AG09309 (cell line): ENCODE results near the gene FARSA.
"Not testable (repeated sequence)": the region's sequence is repeated elsewhere in the genome, so short reads cannot be mapped to it uniquely, and the experiment has no call there.

ENCODE experiments used
- DNase-seq: peaks from one replicate; pipeline ENCODE4 v3.0.0-alpha.2; 2010; ENCODE audit warnings: low read depth
- H3K4me3 ChIP-seq: 2 replicates; pipeline ENCODE4 v1.5.1; 2011; ENCODE audit warnings: mild to moderate bottlenecking, low read depth, low read length, moderate library complexity; ENCODE audit not compliant: control insufficient read depth
- TF ChIP-seq, protein P1 (sequence below): IDR thresholded peaks from 2 replicates; pipeline ENCODE4 v1.5.1; 2011; ENCODE audit warnings: mild to moderate bottlenecking, low read depth, low read length, inconsistent platforms; ENCODE audit not compliant: insufficient read depth, control insufficient read depth; ENCODE audit errors: missing control alignments

FARSA gene

DNA sequence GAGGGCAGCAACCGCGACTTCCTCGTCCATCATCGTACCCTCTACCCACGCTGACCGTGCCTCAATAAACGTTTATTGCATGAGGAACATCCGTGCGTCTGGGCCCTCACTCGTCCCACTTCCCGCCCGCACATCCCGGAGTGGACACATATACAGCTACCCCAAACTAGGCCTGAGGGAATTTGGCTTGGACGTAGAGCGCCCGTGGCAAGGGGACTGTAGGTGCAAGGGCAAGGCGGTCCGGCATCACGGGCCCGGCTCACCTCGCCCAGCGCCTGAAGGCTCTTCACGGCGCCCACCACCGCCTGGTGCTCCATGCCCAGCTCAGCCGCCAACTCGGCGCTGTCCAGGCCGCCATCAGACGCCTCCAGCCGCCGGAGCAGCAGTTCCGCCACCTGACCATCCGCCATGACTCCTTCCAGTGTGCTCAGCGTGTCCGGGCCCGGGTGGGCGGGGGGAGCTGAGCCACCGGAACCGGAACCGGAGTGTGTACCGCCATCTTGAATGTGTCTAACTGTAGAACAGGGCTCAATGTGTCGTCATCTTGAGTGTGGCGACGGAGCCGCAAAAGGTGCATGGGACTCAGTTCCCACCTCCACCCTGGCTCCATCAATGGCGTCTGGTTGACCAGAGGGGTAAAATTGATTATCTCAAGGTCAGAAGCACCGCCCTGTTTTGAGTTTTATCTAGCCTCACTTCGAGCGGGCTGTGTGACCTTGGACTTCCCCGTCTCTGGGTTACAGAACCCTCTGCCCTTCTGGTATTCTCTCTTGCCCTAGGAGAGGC is at the start of gene FARSA:
FARSA (minus strand) TSS at position 425 of the 786 bp plus-strand sequence; CDS start at position 410, 15 bp downstream.
- peak within 1 kb of the TSS; percentile 89 for H3K4me3 ChIP-seq
- no peak for DNase-seq

DNA sequence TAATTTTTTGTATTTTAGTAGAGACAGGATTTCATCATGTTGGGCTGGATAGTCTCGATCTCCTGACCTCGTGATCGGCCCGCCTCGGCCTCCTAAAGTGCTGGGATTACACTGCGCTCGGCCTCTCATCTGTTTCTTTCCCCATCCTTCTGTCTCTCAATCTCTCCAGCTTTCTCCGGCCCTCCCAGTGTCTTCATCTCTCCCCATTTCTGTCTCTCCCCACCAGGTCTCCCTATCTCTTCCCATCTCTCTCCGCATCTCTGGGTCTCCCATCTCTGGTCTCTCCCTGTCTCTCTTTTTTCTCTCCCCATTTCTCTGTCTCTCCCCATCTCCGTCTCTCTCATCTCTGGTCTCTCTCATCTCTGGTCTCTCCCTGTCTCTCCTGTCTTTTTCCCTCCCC is 49.6 kb upstream of the FARSA start:
- H3K4me3 ChIP-seq: peak overlapping the region; percentile 45
- TF ChIP-seq, protein P1, sequence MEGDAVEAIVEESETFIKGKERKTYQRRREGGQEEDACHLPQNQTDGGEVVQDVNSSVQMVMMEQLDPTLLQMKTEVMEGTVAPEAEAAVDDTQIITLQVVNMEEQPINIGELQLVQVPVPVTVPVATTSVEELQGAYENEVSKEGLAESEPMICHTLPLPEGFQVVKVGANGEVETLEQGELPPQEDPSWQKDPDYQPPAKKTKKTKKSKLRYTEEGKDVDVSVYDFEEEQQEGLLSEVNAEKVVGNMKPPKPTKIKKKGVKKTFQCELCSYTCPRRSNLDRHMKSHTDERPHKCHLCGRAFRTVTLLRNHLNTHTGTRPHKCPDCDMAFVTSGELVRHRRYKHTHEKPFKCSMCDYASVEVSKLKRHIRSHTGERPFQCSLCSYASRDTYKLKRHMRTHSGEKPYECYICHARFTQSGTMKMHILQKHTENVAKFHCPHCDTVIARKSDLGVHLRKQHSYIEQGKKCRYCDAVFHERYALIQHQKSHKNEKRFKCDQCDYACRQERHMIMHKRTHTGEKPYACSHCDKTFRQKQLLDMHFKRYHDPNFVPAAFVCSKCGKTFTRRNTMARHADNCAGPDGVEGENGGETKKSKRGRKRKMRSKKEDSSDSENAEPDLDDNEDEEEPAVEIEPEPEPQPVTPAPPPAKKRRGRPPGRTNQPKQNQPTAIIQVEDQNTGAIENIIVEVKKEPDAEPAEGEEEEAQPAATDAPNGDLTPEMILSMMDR: no peak
- no peak for DNase-seq

More for the DNA sequence above, at the start of gene FARSA:
- TF ChIP-seq, protein P1: no peak

DNA sequence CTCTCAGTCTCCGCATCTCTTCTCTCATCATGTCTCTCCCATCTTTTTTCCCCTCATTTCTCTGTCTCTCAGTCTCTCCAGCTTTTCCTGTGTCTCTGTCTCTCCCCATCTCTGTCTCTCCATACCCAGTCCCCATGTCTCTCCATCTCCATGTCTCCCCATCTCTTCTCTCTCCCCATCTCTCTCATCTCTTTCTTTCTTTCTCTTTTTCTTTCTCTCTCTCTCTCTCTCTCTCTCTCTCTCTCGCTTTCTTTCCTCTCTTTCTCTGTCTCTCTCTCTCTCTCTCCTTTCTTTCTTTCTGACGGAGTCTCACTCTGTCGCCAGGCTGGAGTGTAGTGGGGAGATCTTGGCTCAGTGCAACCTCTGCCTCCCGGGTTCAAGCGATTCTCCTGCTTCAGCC is 49.1 kb upstream of the FARSA start:
- no peak overlapping the region for H3K4me3 ChIP-seq
- TF ChIP-seq, protein P1: no peak
- DNase-seq: no peak

DNA sequence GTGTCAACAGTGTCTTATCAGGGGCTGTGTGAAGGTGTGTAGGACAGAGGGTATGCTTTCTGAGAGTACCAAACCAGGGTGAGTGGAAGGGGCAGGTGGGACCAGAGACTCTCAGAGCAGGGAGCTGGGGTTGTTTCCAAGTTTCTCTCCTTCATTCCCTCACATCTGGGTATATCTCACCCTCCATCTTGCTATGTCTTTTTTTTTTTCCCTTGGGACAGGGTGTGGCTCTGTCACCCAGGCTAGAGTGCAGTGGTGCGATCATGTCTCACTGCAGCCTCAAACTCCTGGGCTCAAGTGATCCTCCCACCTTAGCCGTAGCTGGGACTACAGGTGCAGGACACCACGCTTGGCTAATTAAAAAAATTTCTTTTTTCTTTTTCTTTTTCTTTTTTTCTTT is 46.5 kb upstream of the FARSA start:
- H3K4me3 ChIP-seq: no peak overlapping the region
- TF ChIP-seq, protein P1: no peak
- no peak for DNase-seq

DNA sequence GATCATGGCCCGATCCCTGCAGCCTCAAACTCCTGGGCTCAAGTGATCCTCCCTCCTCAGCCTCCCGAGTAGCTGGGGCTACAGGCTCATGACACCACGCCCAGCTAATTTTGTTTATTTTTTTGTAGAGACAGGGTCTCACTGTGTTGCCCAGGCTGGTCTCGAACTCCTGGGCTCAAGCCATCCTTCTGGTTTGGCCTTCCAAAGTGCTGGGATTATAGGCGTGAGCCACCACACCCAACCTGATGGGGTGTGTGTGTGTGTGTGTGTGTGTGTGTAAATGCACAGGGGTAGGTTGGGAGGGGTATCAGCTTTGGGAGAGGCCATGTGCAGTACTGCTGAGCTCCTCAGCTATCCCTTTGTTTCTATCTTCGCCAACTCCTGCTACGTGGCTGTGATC is 42.6 kb upstream of the FARSA start:
- not testable (repeated sequence) for H3K4me3 ChIP-seq, DNase-seq

DNA sequence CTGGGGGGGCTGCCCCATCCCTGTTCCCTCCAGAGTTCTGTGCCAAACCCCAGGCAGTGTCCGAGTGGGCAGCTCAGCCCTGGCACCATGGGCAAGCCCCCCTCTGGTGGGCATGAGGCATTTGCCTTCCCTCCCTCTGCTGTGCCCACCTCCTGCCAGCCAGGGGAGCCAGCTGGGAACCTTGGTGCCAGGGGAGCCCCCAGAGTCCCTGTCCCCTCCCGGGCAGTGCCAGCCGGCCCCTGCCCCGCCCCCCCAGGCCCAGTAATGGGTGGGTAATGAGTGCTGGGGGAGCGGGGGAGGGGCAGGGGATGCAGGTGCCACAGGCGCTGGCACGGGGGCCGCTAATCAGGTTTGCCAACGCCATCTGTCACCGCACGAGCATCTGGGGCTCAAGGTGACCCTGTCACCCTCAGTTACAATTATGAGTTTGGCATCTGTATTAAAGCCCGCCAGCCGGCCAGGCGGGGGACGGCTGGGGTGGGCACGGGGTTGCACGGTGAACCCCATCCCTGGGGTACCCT is 41.8 kb upstream of the FARSA start:
- H3K4me3 ChIP-seq: no peak overlapping the region
- no peak for DNase-seq
- TF ChIP-seq, protein P1: no peak
